Neural cell (in vitro differentiated cells): ENCODE measurements around the gene EIF2S2.

ENCODE experiments used
- CTCF ChIP-seq: fragments of 450-650 bp; IDR thresholded peaks from 2 replicates; pipeline ENCODE4 v1.5.1; 2014; ENCODE audit warnings: antibody characterized with exemption, mild to moderate bottlenecking, moderate library complexity; ENCODE audit not compliant: poor library complexity, severe bottlenecking
- EP300 ChIP-seq: fragments of 450-650 bp; conservative IDR thresholded peaks from 2 replicates; pipeline ENCODE4 v1.6.1; 2014; ENCODE audit warnings: antibody characterized with exemption, mild to moderate bottlenecking, moderate library complexity; ENCODE audit not compliant: poor library complexity, severe bottlenecking
- EZH2 ChIP-seq: fragments of 200-600, 300-800 bp; shearing (Covaris generic), sonication (generic); IDR thresholded peaks from 2 replicates; pipeline ENCODE4 v1.6.1; 2014; ENCODE audit warnings: antibody characterized with exemption, low read length, borderline replicate concordance, mild to moderate bottlenecking; ENCODE audit not compliant: insufficient read depth, poor library complexity, severe bottlenecking
- POLR2AphosphoS5 ChIP-seq: IDR thresholded peaks from 2 replicates; pipeline ENCODE4 v1.6.1; 2012
- RAD21 ChIP-seq: fragments of 450-650 bp; conservative IDR thresholded peaks from 2 replicates; pipeline ENCODE4 v1.6.1; 2014; ENCODE audit warnings: antibody characterized with exemption, mild to moderate bottlenecking, moderate library complexity
- REST ChIP-seq: IDR thresholded peaks from 2 replicates; pipeline ENCODE4 v1.6.1; 2012; ENCODE audit warnings: borderline replicate concordance
- SMC3 ChIP-seq: fragments of 450-650 bp; conservative IDR thresholded peaks from 2 replicates; pipeline ENCODE4 v1.6.1; 2014; ENCODE audit warnings: antibody characterized with exemption, mild to moderate bottlenecking, moderate library complexity; ENCODE audit not compliant: poor library complexity
- TAF1 ChIP-seq: IDR thresholded peaks from 2 replicates; pipeline ENCODE4 v1.6.1; 2012; ENCODE audit warnings: low read depth

GRCh38 chr20:34150306-34151000 lies 38.4 kb upstream of the EIF2S2 start:
- no peak for TF ChIP-seq CTCF
- TF ChIP-seq EZH2 = no peak
- TF ChIP-seq POLR2AphosphoS5 = no peak
- TF ChIP-seq EP300 = no peak
- no peak for TF ChIP-seq SMC3
- no peak for TF ChIP-seq REST
- no peak for TF ChIP-seq RAD21
- TF ChIP-seq TAF1 = no peak
